ENCODE data around the gene GALNT13.

Gene GALNT13

GRCh38 chr2:153972412-153972811 lies 100.7 kb downstream of the GALNT13 start:
- TF ChIP-seq, protein P1, sequence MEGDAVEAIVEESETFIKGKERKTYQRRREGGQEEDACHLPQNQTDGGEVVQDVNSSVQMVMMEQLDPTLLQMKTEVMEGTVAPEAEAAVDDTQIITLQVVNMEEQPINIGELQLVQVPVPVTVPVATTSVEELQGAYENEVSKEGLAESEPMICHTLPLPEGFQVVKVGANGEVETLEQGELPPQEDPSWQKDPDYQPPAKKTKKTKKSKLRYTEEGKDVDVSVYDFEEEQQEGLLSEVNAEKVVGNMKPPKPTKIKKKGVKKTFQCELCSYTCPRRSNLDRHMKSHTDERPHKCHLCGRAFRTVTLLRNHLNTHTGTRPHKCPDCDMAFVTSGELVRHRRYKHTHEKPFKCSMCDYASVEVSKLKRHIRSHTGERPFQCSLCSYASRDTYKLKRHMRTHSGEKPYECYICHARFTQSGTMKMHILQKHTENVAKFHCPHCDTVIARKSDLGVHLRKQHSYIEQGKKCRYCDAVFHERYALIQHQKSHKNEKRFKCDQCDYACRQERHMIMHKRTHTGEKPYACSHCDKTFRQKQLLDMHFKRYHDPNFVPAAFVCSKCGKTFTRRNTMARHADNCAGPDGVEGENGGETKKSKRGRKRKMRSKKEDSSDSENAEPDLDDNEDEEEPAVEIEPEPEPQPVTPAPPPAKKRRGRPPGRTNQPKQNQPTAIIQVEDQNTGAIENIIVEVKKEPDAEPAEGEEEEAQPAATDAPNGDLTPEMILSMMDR (IDR thresholded peaks at IDR 0.05; ENCODE audit: insufficient read depth, low read length, poor library complexity, severe bottlenecking) = no peak
- TF ChIP-seq EZH2phosphoT487 (conservative IDR thresholded peaks at IDR 0.05; ENCODE audit: low read length) = no peak
- Histone ChIP-seq H3K4me3 (ENCODE audit: insufficient read depth, low read length, poor library complexity, severe bottlenecking) (no peak overlapping the region), H3K79me2 (ENCODE audit: insufficient read depth, low read length) (no peaks in the 10 kb centered on the region), H3K9ac (ENCODE audit: low read length) (no peak overlapping the region), H2AFZ (ENCODE audit: low read depth, low read length, severe bottlenecking) (no peak overlapping the region), H3K27me3 (ENCODE audit: low read length) (no peaks in the 10 kb centered on the region), H3K9me2 (replicated peaks; ENCODE audit: insufficient read depth, low read length) (no peaks in the 10 kb centered on the region), H3K36me3 (ENCODE audit: low read length) (no peaks in the 10 kb centered on the region), H4K20me1 (ENCODE audit: low read depth, low read length) (no peaks in the 10 kb centered on the region), H3K27ac (ENCODE audit: low read depth, low read length) (no peak overlapping the region), H3F3A (ENCODE audit: insufficient read depth) (no peaks in the 10 kb centered on the region), H3K9me3 (ENCODE audit: insufficient read depth, low read length) (no peaks in the 10 kb centered on the region), H3K4me2 (ENCODE audit: low read depth, low read length, poor library complexity, severe bottlenecking) (no peak overlapping the region)

- Histone ChIP-seq H3K9me2 (replicated peaks; ENCODE audit: insufficient read depth, low read length) (no peaks in the 10 kb centered on the region), H3K27me3 (ENCODE audit: low read length) (no peaks in the 10 kb centered on the region), H3K9me3 (ENCODE audit: insufficient read depth, low read length) (no peaks in the 10 kb centered on the region), H4K20me1 (ENCODE audit: low read depth, low read length) (no peaks in the 10 kb centered on the region), H3K27ac (ENCODE audit: low read depth, low read length) (no peak overlapping the region), H3K9ac (ENCODE audit: low read length) (no peak overlapping the region), H3K36me3 (ENCODE audit: low read length) (no peaks in the 10 kb centered on the region), H3K4me3 (ENCODE audit: insufficient read depth, low read length, poor library complexity, severe bottlenecking) (no peak overlapping the region), H3F3A (ENCODE audit: insufficient read depth) (no peaks in the 10 kb centered on the region), H3K4me2 (ENCODE audit: low read depth, low read length, poor library complexity, severe bottlenecking) (no peak overlapping the region), H3K79me2 (ENCODE audit: insufficient read depth, low read length) (no peaks in the 10 kb centered on the region), H2AFZ (ENCODE audit: low read depth, low read length, severe bottlenecking) (no peak overlapping the region)
- TF ChIP-seq, protein P1 (IDR thresholded peaks at IDR 0.05; ENCODE audit: insufficient read depth, low read length, poor library complexity, severe bottlenecking) = no peak
- TF ChIP-seq EZH2phosphoT487 (conservative IDR thresholded peaks at IDR 0.05; ENCODE audit: low read length) = no peak
These were observed 114.9 kb downstream of the GALNT13 start for GRCh38 chr2:153986488-153987229.

DNA sequence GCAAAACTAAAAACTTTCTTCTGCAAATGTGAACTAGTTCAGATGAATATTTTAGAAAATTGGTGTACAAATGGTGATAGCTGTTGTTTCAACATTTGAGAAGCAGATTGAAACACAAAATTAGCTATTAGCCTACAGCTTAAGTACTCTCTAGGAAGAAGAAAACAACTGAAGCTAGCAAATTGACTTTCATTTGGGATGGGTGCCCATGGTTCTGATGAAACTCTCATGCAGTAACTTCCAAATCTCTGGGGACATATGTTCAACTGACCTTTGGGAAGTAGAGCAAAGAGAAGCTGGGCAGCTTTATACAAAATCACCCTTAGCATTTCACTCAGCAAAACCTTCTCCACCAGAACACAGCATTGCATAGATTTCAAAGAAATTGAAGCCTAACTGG lies 119.0 kb downstream of the GALNT13 start:
- Histone ChIP-seq H3F3A (ENCODE audit: insufficient read depth) (no peaks in the 10 kb centered on the region), H3K79me2 (ENCODE audit: insufficient read depth, low read length) (no peaks in the 10 kb centered on the region), H3K9me3 (ENCODE audit: insufficient read depth, low read length) (no peaks in the 10 kb centered on the region), H3K36me3 (ENCODE audit: low read length) (no peaks in the 10 kb centered on the region), H3K27me3 (ENCODE audit: low read length) (no peaks in the 10 kb centered on the region), H2AFZ (ENCODE audit: low read depth, low read length, severe bottlenecking) (no peak overlapping the region), H3K4me2 (ENCODE audit: low read depth, low read length, poor library complexity, severe bottlenecking) (no peak overlapping the region), H3K4me3 (ENCODE audit: insufficient read depth, low read length, poor library complexity, severe bottlenecking) (no peak overlapping the region), H3K27ac (ENCODE audit: low read depth, low read length) (no peak overlapping the region), H4K20me1 (ENCODE audit: low read depth, low read length) (no peaks in the 10 kb centered on the region), H3K9me2 (replicated peaks; ENCODE audit: insufficient read depth, low read length) (no peaks in the 10 kb centered on the region), H3K9ac (ENCODE audit: low read length) (no peak overlapping the region)
- TF ChIP-seq, protein P1 (IDR thresholded peaks at IDR 0.05; ENCODE audit: insufficient read depth, low read length, poor library complexity, severe bottlenecking) = no peak
- no peak for TF ChIP-seq EZH2phosphoT487 (conservative IDR thresholded peaks at IDR 0.05; ENCODE audit: low read length)

Data from SU-DHL-6 (cell line).